Activated naive CD4-positive, alpha-beta T cell treated with anti-CD3 and anti-CD28 coated beads, Interleukin-2, amount 50 U/mL, for 16 hours (primary cell): ENCODE measurements around the gene METTL6.
"Not testable (repeated sequence)": the region's sequence is repeated elsewhere in the genome, so short reads cannot be mapped to it uniquely, and the experiment has no call there.

Experiments used
- DNase-seq: peaks from one replicate; pipeline ENCODE4 v3.0.0-alpha.2; 2020

The METTL6 gene

DNA sequence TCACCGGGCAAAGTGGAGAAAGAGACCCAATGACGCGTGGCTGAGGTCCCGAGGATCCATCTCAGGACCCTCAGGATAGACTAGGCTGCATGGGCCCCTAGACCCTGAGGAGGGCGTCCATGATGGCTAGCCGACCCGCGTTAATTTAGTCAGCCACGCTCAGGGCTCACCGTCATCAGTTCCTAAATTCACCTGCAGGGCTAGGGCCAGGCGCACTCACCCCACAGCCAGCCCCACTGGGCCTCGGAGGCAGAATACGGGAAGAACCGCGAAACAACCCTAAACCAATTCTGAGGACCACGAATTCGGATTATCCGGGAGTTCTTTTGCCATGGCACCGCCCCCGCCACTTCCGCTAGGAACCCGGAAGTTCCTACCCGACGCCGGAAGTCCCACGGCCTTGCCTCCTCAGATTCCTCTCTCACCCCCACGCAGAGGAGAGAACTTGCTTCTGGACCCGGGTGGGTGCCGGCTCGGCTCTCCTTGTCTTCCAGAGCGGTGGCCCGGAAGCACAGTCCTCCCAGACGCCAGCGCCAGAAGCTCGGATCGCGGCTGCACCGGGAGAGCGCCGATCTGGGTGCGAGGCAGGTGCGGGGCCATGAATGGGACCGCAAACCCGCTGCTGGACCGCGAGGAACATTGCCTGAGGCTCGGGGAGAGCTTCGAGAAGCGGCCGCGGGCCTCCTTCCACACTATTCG is at the start of gene METTL6, which contains the start of gene EAF1:
Gene METTL6 (minus strand): TSS at position 363 of the 699 bp plus-strand sequence. CDS start 1,033 bp downstream, outside the sequence.
Gene EAF1 (plus strand): TSS at position 417 of the 699 bp plus-strand sequence. CDS start 182 bp downstream, at position 599.
- DNase-seq: peak; percentile 89

DNA sequence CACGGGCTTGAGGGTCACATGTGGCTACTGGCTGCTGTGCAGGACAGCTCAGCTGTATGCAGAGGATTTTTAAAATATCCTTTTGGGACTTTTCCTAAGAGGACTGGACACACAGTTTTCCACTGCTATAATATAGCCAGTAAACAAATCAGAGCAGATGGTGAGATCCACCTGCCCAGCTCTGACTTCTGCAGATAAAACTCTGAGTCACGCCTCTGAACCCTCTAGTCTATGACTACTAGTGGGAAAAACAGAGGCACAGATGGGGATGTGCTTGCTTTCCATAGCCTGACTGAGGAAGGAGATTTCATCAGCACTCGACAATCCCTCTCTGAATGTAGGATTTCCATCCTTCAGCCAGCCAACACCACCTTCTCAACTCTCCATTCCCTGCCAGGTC is 49.0 kb upstream of the METTL6 start:
- no peak for DNase-seq

DNA sequence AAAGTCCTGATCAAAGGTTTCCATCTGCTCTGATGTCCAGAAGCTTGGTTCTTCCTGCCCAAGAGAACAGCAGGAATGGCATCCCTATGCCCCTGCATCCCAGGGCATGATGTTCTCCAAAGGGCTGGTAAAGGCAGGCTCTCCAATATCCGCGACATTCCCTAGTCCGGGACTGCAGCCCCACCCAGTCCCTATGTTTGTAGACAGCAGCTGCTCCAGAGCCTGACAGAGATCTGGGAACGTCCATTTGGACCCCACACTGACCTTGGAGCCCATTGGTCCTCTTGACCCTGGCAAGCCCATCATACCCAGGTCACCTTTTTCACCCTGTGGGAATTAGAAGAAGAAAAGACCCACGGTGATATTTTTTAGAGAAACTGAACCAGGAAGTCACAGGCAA is 47.8 kb upstream of the METTL6 start:
- DNase-seq: no peak

GRCh38 chr3:15471861-15472260 is 44.5 kb upstream of the METTL6 start:
- no peak for DNase-seq

GRCh38 chr3:15470849-15471248 is 43.5 kb upstream of the METTL6 start:
- DNase-seq: no peak

- DNase-seq: no peak
Observed at GRCh38 chr3:15470261-15470660, 42.9 kb upstream of the METTL6 start.

GRCh38 chr3:15467227-15468181 is 40.2 kb upstream of the METTL6 start:
- no peak for DNase-seq

- DNase-seq: no peak
Observed at GRCh38 chr3:15465876-15466585, 38.7 kb upstream of the METTL6 start.

DNA sequence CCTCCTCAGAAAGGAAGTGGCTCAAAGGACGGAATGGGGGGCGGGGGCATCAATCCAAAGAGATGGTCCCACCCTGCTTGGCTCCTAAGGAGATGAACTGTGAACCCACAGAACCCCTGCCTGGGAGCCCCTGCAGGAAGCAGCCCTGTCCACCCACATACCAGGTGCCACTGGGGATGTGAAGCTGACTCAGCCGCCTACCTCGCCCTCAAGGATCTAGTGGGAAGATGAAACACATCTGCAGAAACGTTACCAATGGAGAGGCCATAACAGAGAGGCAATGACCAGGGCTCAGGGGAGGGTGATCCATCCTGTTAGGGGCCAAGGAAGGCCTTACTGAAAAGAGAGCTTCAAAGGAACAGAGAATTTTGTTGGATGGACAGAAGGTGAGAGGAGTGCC is 35.1 kb upstream of the METTL6 start:
- DNase-seq: no peak

- no peak for DNase-seq
Observed at GRCh38 chr3:15460891-15461531, 33.7 kb upstream of the METTL6 start.

DNA sequence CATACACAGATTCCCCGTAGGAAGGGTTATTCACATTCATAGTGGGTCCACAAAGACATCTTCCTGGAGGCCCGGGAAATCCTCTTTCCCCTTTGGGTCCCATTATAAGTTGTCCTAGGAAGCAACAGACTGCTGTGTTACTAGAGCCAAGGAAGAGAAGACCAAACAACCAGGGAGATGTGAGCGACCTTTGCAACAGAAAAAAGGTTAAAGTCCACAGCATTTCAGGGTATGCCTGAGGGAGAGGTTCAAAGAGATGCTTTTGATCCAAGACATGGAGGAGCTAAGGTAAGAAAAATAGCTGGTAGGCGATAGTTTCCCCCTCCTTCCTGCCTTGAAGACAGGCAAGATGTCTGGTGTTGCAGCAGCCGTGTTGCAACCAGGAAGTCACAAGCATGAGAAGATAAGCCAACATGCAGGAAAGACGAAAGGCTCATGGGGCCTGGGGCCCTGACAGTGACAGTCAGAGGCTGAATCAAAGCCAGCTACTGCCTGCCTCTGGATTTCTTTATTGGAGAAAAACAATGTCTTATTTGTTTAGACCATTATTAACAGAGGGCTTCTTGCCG is 31.0 kb upstream of the METTL6 start:
- no peak for DNase-seq

- DNase-seq: not testable (repeated sequence)
Observed at GRCh38 chr3:15456915-15457314, 29.6 kb upstream of the METTL6 start.

DNA sequence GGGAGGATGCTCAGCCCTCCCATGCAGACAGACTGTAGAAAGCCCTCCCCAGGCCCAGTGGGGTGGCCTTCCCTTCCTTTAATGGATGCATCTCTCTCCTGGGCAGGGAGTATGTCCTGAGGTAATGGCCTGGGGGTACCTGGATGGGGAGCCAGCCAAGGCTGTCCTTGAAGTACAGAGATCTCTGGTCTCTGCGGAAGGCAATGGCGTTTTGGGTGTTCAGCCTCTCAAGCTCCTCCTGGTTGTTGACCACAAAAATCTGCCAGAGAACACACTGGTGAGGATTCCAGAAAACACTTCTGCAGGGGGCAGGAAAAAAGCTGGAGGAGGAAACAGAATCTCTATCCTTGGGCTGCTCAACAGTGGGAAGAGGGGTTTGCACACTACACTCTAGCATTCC is 29.0 kb upstream of the METTL6 start:
- DNase-seq: no peak

- no peak for DNase-seq
Observed at GRCh38 chr3:15455756-15456155, 28.4 kb upstream of the METTL6 start.

DNA sequence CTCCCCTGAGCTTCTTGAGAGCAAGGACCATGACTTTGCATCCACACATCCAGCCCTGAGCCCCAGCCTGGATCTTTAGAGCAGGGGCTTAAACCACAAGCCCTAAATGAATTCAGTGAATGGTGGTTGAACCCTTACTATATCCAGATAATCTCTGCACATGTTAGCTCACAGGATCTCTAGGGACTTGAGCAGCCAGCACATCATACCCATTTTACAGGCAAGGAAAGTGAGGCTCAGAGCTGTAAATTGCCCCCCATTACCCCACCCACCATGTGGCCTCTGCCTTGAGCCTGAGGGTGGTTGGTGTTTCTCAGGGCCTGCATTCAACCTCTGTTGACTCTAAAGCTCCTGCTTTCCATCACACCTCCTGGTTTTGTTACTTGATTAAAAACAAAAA is 27.6 kb upstream of the METTL6 start:
- DNase-seq: no peak

- no peak for DNase-seq
Observed at GRCh38 chr3:15453991-15454625, 26.8 kb upstream of the METTL6 start.

DNA sequence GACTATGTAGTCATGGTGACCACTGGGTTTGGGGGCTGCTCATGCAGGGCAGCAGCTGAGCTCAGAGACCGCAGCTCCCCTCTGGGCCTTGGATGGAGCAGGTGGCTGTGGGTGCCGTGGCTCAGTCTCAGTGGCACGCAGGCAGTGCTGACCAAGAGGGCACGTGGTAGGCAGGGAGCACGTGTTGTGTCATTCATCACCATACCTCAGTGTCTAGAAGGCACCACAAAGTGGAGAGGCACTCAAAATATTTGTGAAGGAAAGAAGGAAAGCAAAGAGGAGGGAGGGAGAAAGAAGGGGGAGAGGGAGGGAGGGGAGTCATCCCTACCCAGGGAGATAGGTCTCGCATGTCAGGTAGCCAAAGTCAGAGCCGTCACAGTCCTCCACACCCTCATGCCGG is 26.2 kb upstream of the METTL6 start:
- DNase-seq: no peak

DNA sequence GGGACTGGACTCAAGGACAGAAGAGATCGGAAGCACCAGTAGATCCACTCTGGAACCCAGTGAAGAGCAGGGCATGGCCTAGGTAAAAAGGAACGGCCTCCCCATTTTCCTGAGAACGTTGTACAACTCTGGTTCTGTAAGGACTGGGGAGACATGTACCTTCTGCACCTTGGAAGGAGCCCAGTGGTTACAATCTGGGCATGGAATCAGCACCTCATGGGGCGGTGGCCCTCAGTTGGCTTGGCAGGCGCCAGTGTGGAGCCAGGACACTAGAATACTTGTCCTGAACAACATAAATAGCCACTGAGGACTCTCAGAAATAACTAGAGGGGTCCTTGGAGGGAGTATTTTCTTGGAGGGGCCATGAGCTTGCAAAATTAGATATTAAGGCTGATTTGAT is 25.6 kb upstream of the METTL6 start:
- no peak for DNase-seq

DNA sequence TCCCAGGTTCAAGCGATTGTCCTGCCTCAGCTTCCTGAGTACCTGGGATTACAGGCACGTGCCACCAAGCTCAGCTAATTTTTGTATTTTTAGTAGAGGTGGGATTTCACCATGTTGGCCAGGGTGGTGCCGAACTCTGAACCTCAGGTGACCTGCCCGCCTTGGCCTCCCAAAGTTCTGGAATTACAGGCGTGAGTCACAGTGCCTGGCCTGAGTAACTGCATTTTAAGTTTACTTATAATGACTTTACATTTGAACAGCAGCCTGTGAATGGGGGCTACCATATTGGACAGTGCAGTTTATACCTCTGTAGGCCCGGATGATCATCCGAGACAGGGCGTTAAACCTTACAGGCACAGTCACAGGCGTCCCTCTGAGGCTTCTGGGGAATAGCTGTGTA is 24.8 kb upstream of the METTL6 start:
- no peak for DNase-seq

DNA sequence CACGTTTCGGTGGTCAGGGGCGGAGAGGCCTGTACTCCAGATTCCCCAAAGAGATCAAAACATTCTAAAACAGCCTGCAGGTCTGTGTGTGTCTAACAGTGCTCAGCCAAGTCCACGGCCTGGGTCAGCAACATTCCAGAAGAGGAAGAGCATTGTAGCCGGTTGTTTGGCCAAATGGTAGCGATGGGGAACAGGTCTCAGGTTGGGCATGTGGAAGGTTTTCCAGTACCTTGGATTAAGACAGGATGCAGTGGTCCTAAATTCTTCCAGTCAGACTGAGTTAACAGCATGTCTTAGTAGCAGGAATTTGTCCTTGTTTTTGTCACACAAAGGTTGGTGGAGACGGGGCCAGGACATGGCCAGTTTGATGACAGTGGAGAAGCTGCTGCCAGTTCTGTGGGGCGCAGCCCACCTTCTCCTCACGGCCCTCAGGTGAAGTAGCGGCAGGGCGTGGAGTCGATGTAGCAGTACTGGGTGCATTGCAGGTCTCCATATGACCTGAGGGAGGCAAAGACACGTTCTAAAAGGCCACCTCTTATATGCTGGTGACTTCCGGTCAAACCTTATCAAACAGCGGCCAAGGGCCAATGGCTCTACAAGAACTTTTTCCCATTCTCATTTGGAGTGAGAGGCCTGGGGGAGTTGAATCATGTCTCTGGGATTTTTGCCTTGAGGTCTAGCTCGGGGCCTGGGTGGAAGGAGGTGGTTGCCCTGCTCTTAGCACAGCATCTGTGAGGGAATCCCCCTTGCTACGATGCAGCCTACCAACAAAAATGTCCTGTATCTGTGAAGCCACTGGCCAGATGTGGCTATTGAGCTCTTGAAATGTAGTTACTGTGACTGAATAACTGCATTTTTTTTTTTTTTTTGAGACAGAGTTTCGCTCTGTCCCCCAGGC is 24.1 kb upstream of the METTL6 start:
- DNase-seq: no peak
